Liver (tissue), 9 donors: ENCODE data around the gene SLC39A10. TPM values are rescaled to one million over a fixed set of nuclear protein-coding genes. Genes with fewer than 3 reads are reported as not detected.

ENCODE experiments used
- DNase-seq: peaks from one replicate; pipeline ENCODE4 v3.0.0-alpha.2; 2017; ENCODE audit warnings: low spot score
- H3K27ac ChIP-seq, 2 donors: one replicate each; pipeline ENCODE4 v1.7.0; 2013; ENCODE audit warnings: inconsistent platforms in 2 of 2, low read length in 2 of 2, control low read depth in 1 of 2, low read depth in 1 of 2, mild to moderate bottlenecking in 1 of 2
- H3K27me3 ChIP-seq, 4 donors: one replicate each; pipeline versions ENCODE4 v1.6.1 to v1.7.0; 2013; ENCODE audit warnings: low read length in 3 of 4, inconsistent platforms in 1 of 4, mild to moderate bottlenecking in 1 of 4, moderate library complexity in 1 of 4; ENCODE audit not compliant: control insufficient read depth in 4 of 4, insufficient read depth in 4 of 4
- H3K36me3 ChIP-seq, 4 donors: one replicate each; pipeline versions ENCODE4 v1.6.1 to v1.7.0; 2013; ENCODE audit warnings: low read length in 3 of 4, mild to moderate bottlenecking in 3 of 4, low read depth in 1 of 4, moderate library complexity in 1 of 4; ENCODE audit not compliant: control insufficient read depth in 4 of 4, insufficient read depth in 3 of 4
- H3K4me1 ChIP-seq, 4 donors: one replicate each; pipeline versions ENCODE4 v1.6.1 to v1.7.0; 2013; ENCODE audit warnings: low read length in 3 of 4, mild to moderate bottlenecking in 3 of 4, moderate library complexity in 1 of 4; ENCODE audit not compliant: control insufficient read depth in 4 of 4, insufficient read depth in 4 of 4
- H3K4me3 ChIP-seq, 3 donors: one replicate each; pipeline versions ENCODE4 v1.6.1 to v1.7.0; 2013; ENCODE audit warnings: low read length in 3 of 3, control low read depth in 1 of 3, low read depth in 1 of 3, mild to moderate bottlenecking in 1 of 3
- H3K9ac ChIP-seq, 2 donors: one replicate each; pipeline ENCODE4 v1.7.0; 2013; ENCODE audit warnings: low read length in 2 of 2, mild to moderate bottlenecking in 2 of 2, moderate library complexity in 2 of 2, control low read depth in 1 of 2, low read depth in 1 of 2
- H3K9me3 ChIP-seq, 4 donors: one replicate each; pipeline versions ENCODE4 v1.6.1 to v1.7.0; 2013; ENCODE audit warnings: low read length in 3 of 4; ENCODE audit not compliant: control insufficient read depth in 4 of 4
- FOXA1 ChIP-seq: IDR thresholded peaks from 2 replicates; pipeline ENCODE4 v1.6.1; 2016; ENCODE audit warnings: antibody characterized with exemption
- FOXA2 ChIP-seq: IDR thresholded peaks from 2 replicates; pipeline ENCODE4 v1.6.1; 2016; ENCODE audit warnings: antibody characterized with exemption
- GABPA ChIP-seq, 2 donors: IDR thresholded peaks in 1 of 2; conservative IDR thresholded peaks in 1 of 2; 2 replicates each; pipeline ENCODE4 v1.6.1; 2016; ENCODE audit warnings: antibody characterized with exemption in 2 of 2, mild to moderate bottlenecking in 1 of 2, moderate library complexity in 1 of 2
- HNF4A ChIP-seq, 2 donors: conservative IDR thresholded peaks; 2 replicates each; pipeline ENCODE4 v1.6.1; 2016; ENCODE audit warnings: antibody characterized with exemption in 2 of 2, mild to moderate bottlenecking in 2 of 2
- HNF4G ChIP-seq: IDR thresholded peaks from 2 replicates; pipeline ENCODE4 v1.6.1; 2016; ENCODE audit warnings: antibody characterized with exemption
- JUND ChIP-seq, 2 donors: IDR thresholded peaks; 2 replicates each; pipeline ENCODE4 v1.6.1; 2016; ENCODE audit warnings: antibody characterized with exemption in 2 of 2
- NR2F2 ChIP-seq: IDR thresholded peaks from 2 replicates; pipeline ENCODE4 v1.6.1; 2016; ENCODE audit warnings: antibody characterized with exemption
- RAD21 ChIP-seq, 2 donors: IDR thresholded peaks; 2 replicates each; pipeline ENCODE4 v1.6.1; 2016; ENCODE audit warnings: antibody characterized with exemption in 2 of 2, mild to moderate bottlenecking in 2 of 2
- RXRA ChIP-seq, 2 donors: IDR thresholded peaks; 2 replicates each; pipeline ENCODE4 v1.6.1; 2017 to 2018; ENCODE audit warnings: antibody characterized with exemption in 2 of 2, mild to moderate bottlenecking in 1 of 2
- TAF1 ChIP-seq: conservative IDR thresholded peaks from 2 replicates; pipeline ENCODE4 v1.6.1; 2016; ENCODE audit warnings: antibody characterized with exemption, mild to moderate bottlenecking
- YY1 ChIP-seq: IDR thresholded peaks from 2 replicates; pipeline ENCODE4 v1.6.1; 2016; ENCODE audit warnings: antibody characterized with exemption, mild to moderate bottlenecking
- WGBS: extraction: QIAGEN DNeasy Blood & Tissue Kit; methylation state at CpG from one replicate; pipeline ENCODE4 v1.1.7; 2013; 5-methylcytosine and 5-hydroxymethylcytosine counted together
- polyA plus RNA-seq, 2 donors: library from polyadenylated mRNA; stranded (reverse) in 1 of 2; unstranded in 1 of 2; fragments of 200-250 nt in 1 of 2; fragments of >200 nt in 1 of 2; fragmentation: Nextera tagmentation in 1 of 2; extraction: Ambion mirVana in 1 of 2; gene quantifications; one replicate each; pipeline versions ENCODE4 v1.2.1 to v1.2.3, GENCODE V29; 2013 to 2015
- total RNA-seq, 2 donors: library from RNA; depleted of rRNA; stranded (reverse); fragments of >200 nt; gene quantifications; one replicate each; pipeline ENCODE4 v1.2.3, GENCODE V29; 2014
- TF ChIP-seq, protein P1 (sequence below): IDR thresholded peaks from 2 replicates; pipeline ENCODE4 v1.6.1; 2016; ENCODE audit warnings: antibody characterized with exemption
- TF ChIP-seq, protein P2 (sequence below): IDR thresholded peaks from 2 replicates; pipeline ENCODE4 v1.6.1; 2016; ENCODE audit warnings: antibody characterized with exemption, mild to moderate bottlenecking
- TF ChIP-seq, protein P3 (sequence below): IDR thresholded peaks from 2 replicates; pipeline ENCODE4 v1.6.1; 2016; ENCODE audit warnings: antibody characterized with exemption
- TF ChIP-seq, protein P4 (sequence below): IDR thresholded peaks from 2 replicates; pipeline ENCODE4 v1.6.1; 2016; ENCODE audit warnings: antibody characterized with exemption
- TF ChIP-seq, protein P5 (sequence below): fragments of 150-350 bp; IDR thresholded peaks from 2 replicates; pipeline ENCODE4 v1.5.1; 2017; ENCODE audit warnings: improper control_type of control experiment, low read depth, low read length; ENCODE audit not compliant: missing input control
- donor health status: healthy.
- donor health status: healthy.
- donor health status: healthy.
- donor health status: healthy.
- donor health status: healthy.

The SLC39A10 gene
- total and polyA plus RNA-seq, 4 donors: 0.98 to 7.5 (median 3.4) TPM

DNA sequence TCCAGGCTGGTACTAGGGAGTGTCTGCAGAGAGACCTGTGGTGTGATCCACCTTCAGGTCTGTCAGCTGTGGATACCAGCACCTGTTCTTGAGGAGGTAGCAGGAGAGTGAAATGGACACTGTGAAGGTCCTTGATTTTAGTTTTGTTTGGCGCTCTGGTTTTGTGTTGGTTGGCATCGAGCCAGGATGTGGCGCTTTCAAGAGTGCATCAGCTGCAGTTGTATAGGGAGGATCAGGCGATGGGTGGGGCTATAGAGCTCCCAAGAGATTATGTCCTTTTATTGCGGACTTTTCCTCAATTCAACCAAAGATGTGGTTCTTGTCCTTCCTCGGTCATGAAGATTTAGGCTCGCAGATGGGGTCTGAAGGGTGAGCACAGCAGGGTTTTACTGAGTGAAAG is 37.5 kb downstream of the SLC39A10 start:
- Histone ChIP-seq H3K4me1 (no peaks in the 10 kb centered on the region), H3K9ac (no peak overlapping the region), H3K9me3 (no peaks in the 10 kb centered on the region), H3K27me3 (no peaks in the 10 kb centered on the region), H3K27ac (no peak overlapping the region), H3K4me3 (no peak overlapping the region), H3K36me3 (no peaks in the 10 kb centered on the region)
- TF ChIP-seq JUND (IDR thresholded peaks at IDR 0.05) (no peak), TAF1 (no peak)
- TF ChIP-seq, protein P1, sequence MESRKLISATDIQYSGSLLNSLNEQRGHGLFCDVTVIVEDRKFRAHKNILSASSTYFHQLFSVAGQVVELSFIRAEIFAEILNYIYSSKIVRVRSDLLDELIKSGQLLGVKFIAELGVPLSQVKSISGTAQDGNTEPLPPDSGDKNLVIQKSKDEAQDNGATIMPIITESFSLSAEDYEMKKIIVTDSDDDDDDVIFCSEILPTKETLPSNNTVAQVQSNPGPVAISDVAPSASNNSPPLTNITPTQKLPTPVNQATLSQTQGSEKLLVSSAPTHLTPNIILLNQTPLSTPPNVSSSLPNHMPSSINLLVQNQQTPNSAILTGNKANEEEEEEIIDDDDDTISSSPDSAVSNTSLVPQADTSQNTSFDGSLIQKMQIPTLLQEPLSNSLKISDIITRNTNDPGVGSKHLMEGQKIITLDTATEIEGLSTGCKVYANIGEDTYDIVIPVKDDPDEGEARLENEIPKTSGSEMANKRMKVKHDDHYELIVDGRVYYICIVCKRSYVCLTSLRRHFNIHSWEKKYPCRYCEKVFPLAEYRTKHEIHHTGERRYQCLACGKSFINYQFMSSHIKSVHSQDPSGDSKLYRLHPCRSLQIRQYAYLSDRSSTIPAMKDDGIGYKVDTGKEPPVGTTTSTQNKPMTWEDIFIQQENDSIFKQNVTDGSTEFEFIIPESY: no peak
- WGBS: 92% methylated on average over 7 of the region's 7 CpGs
- no peak for DNase-seq

DNA sequence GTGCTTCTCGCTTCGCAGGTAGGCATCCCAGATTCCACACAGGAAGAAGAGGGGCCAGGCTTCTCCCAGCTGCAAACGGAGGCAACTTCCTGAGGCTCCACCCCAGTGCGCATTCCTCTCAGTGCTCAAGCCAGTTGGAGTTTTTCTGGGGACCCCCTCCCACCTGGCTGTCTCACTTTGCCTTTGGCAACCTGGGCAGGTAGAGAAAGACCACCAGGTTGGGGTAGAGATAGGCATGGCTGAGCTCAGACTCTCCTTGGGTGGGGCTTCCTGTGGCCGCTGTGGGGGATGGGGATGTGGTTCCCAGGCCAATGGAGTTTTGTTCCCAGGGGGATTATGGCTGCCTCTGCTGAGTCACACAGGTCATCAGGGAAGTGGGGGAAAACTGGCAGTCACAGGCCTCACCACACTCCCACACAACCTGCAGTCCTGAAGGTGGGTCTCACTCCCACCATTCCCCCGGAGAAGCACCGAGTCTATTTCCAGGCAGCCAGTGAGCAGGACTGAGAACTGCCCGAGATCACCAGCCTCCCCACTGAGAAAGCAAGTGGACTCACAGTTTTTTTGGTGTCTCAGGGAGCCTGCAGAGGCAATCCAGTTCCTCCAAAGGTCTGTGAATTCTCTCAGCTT is 38.1 kb downstream of the SLC39A10 start:
- TF ChIP-seq FOXA2: no peak
- TF ChIP-seq FOXA1: no peak
- TF ChIP-seq JUND (IDR thresholded peaks at IDR 0.05): no peak
- TF ChIP-seq, protein P1: no peak
- no peak for TF ChIP-seq HNF4G
- no peak for TF ChIP-seq GABPA (IDR thresholded peaks at IDR 0.05 in 1 of 2, conservative IDR thresholded peaks at IDR 0.05 in 1 of 2)
- TF ChIP-seq NR2F2: no peak
- no peak for TF ChIP-seq YY1
- TF ChIP-seq, protein P2, sequence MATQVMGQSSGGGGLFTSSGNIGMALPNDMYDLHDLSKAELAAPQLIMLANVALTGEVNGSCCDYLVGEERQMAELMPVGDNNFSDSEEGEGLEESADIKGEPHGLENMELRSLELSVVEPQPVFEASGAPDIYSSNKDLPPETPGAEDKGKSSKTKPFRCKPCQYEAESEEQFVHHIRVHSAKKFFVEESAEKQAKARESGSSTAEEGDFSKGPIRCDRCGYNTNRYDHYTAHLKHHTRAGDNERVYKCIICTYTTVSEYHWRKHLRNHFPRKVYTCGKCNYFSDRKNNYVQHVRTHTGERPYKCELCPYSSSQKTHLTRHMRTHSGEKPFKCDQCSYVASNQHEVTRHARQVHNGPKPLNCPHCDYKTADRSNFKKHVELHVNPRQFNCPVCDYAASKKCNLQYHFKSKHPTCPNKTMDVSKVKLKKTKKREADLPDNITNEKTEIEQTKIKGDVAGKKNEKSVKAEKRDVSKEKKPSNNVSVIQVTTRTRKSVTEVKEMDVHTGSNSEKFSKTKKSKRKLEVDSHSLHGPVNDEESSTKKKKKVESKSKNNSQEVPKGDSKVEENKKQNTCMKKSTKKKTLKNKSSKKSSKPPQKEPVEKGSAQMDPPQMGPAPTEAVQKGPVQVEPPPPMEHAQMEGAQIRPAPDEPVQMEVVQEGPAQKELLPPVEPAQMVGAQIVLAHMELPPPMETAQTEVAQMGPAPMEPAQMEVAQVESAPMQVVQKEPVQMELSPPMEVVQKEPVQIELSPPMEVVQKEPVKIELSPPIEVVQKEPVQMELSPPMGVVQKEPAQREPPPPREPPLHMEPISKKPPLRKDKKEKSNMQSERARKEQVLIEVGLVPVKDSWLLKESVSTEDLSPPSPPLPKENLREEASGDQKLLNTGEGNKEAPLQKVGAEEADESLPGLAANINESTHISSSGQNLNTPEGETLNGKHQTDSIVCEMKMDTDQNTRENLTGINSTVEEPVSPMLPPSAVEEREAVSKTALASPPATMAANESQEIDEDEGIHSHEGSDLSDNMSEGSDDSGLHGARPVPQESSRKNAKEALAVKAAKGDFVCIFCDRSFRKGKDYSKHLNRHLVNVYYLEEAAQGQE: no peak
- TF ChIP-seq, protein P3, sequence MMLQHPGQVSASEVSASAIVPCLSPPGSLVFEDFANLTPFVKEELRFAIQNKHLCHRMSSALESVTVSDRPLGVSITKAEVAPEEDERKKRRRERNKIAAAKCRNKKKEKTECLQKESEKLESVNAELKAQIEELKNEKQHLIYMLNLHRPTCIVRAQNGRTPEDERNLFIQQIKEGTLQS: no peak
- no peak for TF ChIP-seq TAF1
- no peak for TF ChIP-seq HNF4A (conservative IDR thresholded peaks at IDR 0.05)
- TF ChIP-seq, protein P4, sequence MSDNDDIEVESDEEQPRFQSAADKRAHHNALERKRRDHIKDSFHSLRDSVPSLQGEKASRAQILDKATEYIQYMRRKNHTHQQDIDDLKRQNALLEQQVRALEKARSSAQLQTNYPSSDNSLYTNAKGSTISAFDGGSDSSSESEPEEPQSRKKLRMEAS: no peak
- TF ChIP-seq, protein P5, sequence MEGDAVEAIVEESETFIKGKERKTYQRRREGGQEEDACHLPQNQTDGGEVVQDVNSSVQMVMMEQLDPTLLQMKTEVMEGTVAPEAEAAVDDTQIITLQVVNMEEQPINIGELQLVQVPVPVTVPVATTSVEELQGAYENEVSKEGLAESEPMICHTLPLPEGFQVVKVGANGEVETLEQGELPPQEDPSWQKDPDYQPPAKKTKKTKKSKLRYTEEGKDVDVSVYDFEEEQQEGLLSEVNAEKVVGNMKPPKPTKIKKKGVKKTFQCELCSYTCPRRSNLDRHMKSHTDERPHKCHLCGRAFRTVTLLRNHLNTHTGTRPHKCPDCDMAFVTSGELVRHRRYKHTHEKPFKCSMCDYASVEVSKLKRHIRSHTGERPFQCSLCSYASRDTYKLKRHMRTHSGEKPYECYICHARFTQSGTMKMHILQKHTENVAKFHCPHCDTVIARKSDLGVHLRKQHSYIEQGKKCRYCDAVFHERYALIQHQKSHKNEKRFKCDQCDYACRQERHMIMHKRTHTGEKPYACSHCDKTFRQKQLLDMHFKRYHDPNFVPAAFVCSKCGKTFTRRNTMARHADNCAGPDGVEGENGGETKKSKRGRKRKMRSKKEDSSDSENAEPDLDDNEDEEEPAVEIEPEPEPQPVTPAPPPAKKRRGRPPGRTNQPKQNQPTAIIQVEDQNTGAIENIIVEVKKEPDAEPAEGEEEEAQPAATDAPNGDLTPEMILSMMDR: no peak
- TF ChIP-seq RXRA (IDR thresholded peaks at IDR 0.05): no peak
- no peak for TF ChIP-seq RAD21 (IDR thresholded peaks at IDR 0.05)
- H3K4me1 ChIP-seq: no peaks in the 10 kb centered on the region
- DNase-seq: no peak
- H3K9me3 ChIP-seq: peaks cover 0 to 2% (median 1%) of the 10 kb centered on the region in 4 donors
- H3K27me3 ChIP-seq: no peaks in the 10 kb centered on the region
- no peak overlapping the region for H3K4me3 ChIP-seq
- no peak overlapping the region for H3K27ac ChIP-seq
- no peak overlapping the region for H3K9ac ChIP-seq
- no peaks in the 10 kb centered on the region for H3K36me3 ChIP-seq
- WGBS: 85% methylated on average over 8 of the region's 8 CpGs
